ENCODE results near the gene ACBD7.
A peak's percentile ranks its signal among the peaks of the same experiment; 100 is the strongest.

The ACBD7 gene

DNA sequence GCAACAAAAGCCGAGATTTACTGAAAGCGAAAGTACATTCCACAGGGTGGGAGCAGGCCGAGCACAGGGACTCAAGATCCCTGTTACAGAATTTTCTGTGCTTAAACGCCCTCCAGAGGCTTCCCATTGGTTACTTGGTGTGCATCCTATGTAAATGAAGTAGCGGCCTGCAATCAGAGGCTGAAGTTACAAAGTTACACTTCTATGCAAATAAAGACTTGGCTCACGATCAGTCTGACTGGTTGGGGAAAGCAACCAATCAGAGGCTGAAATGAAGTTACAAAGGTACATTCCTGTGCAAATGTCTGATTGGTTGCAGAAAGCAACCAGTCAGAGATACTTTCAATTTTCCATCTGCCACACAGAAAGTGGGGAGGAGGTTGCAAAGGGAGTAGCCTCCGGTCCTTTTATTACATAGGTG, 4.1 kb downstream of the ACBD7 start:
- no peak for DNase-seq

DNA sequence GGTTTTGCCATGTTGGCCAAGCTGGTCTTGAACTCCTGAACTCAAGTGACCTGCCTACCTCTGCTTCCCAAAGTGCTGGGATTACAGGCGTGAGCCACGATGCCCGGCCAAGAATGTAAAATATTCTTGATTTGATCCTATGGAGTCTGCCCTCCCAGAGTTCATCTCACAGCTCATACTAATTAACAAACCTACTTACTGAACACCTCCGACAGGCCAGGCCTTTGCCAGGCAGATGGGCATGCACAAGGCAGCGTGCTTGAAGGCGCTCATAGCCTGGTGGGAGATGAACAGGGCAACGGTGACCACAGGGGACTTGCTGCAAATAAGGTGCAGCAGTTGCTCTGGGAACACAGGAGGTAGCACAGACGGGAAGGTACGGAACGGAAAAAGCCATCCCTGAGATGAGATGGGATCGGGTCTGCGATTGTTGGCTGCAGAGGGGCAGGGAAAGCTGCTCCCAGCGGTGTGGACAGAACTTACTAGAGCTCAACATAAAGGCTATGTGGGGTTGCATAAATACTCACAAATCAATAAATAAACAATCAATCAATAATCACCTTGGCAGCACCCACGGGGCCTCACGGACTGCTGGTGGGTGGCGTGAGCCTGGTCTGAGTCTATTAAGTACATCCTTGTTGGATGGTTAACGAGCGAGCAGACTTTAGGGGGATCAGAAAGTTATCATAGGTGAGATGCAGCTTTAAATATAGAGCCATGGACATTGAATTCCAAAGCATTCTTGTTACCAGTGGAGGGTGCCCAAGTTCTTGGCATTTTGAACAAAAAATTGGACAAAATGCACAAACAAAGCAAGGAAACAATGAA, 4.7 kb downstream of the ACBD7 start:
- no peak for DNase-seq

DNA sequence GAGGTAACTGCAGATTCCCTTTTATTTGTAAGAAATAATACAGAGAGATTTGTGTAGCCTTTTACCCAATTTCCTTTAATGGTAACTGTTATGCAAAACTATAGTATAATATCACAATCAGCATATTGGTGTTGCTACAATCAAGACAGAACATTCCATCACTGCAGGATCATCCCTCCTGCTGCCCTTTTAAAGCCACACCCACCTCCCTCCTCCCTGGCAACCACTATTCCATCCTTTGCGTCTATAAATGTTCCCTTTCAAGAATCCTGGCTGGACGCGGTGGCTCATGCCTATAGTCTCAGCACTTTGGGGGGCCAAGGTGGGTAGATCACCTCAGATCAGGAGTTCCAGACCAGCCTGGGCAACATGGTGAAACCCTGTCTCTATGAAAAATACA, 13.2 kb downstream of the ACBD7 start:
- DNase-seq: no peak

DNA sequence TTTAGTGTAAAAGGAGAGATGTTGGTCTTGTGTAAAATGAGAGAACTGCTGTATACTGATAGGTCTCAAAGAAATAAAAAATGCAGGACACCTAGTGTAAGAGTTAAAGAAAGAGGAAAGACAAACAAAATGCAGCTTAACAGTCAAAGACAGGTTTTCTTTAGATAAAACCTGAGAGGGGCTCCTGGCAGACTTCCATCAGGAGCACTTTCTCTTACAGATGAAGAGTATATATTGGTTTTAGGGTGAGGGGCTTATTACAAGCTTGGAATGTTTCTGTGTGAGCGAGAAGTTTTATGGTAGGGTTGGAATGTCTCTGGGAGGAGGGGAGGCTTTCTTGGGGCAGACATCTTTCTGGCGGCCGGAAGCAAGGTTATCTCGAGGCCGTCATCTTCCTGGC, 16.2 kb downstream of the ACBD7 start:
- DNase-seq: no peak

DNA sequence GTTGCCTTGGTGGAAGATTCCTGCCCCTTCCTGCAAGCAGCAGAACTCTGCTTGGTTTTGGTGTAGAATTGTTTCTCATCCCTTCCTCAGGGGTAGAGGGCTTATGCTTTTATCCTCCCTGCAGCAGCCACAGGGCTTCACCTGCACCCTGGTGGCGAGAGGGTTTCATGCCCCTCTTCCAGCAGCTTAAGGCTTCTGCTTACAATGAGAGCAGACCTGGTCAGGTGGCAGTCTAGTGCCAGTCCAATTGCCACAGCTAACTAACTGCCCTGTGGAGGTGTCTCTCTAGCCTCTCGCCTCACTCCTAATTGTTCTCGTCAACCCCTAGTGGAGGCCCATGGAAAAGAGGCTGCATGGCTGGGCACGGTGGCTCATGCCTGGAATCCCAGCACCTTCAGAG, 19.3 kb downstream of the ACBD7 start:
- DNase-seq: no peak

DNA sequence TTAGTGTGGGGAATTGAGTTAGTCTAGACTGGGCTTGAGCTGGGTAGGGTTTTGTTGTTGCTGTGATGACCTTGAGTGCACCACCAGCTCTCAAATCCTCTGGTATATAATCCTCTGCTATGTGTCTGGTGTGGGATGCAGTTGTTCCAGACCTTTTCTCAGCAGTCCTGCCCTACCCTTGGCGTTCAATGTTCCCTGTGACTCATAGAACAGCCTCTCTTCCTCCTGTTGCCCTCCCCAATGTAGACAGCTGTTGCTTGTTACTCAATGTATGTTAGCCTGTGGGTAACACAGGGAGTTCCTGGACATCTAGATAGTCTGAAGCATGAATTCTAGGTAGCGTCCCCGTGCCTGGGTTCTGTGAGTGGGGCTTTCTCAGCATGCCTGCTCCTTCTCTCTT, 19.8 kb downstream of the ACBD7 start:
- no peak for DNase-seq

DNA sequence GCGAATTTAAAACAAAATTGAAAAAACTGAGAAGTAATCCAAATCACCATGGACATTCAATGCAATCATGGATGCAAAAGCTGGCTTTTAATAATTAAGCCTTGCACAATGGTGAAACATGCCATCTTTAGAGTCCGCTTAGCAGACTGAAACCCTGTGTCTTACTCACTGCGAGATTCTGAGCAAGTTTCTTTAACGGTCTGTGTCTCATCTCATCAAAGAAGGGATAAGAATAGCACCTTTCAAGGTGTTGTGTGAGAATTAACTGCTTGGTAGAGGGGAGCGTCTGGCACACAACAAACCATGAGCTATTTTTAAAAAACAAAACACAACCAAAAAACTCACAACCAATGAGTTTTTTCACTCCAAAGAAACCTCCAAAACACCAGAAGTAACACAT, 21.4 kb downstream of the ACBD7 start:
- no peak for DNase-seq

DNA sequence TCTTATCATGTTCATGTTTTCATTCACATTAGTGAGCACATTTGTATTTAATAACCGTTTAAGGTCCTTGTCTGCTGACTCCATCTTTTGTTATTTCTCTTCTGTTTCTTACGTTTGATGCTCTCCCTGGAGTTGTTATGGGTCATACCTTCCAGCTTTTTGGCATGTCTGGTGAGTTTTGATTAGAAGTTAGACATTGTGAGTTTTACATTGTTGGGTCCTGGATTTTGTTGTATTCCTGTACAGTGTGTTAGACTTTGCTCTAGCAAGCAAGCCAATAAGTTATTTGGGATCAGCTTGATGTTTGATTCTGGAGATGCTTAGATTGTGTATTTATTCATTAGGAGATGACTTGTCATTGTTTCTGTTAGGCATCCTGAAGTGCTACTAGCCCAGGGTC, 27.9 kb downstream of the ACBD7 start:
- DNase-seq: no peak

DNA sequence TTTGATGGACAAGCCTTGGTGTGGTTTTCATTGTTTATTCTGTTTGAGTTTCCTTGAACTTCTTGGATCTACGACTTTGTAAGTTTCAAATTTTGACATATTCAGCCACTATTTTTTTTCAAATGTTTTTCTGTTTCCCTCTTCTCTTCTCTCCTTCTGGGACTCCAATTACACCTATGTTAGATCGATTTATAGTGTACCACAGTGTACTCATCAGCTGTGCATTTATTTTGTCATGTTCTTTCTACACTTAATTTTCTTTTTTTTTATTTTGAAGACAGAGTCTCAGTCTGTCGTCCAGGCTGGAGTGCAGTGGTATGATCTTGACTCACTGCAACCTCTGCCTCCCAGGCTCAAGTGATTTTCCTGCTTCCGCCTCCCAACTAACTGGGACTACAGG, 28.7 kb downstream of the ACBD7 start:
- no peak for DNase-seq

DNA sequence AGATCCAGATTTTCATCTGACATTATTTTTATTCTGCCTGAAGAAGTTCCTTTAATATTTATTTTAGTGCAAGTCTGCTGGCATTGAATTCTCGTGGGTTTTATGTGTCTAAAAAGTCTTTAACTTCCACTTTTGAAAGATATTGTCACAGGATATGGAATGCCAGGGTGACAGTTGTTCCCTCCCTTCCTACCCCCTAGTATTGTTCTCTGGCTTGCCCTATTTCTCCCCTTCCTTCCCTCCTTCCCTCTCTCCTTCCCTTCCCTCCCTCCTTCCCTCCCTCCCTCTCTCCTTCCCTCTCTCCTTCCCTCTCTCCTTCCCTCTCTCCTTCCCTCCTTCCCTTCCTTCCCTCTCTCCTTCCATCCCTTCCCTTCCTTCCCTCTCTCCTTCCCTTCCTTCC, 29.9 kb downstream of the ACBD7 start:
- DNase-seq: no peak

DNA sequence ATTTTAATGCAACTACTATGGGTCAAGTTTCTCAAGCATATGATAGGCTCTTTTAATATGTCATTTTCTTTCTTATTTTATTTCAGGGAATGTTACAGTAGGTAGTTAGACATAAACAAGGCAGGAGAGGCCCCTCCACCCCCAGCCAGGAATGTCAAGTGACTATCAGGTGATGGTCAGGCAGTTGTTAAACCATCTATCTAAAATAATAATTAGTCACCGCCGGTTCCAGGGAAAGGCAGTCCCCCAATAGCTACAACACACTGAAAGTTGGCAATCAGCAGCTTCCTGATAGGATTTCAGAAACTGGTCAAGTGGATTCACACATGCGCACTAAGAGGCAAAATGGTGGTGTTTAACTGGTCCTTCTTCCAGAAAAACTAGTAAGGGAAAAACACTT, 35.5 kb downstream of the ACBD7 start:
- no peak for DNase-seq

DNA sequence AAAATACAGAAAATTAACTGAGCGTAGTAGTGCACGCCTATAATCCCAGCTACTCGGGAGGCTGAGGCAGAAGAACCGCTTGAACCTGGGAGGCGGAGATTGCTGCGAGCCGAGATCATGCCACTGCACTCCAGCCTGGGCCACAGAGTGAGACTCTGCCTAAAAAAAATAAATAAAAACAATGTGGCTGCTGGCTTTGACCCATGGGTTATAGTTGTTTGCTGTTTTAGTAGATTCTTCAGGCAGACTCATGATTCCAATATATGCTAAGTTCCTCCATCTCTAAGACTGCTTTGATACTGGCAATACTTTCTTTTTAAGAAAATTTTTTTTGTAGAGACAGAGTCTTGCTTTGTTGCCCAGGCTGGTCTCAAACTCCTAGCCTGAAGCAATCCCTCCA, 36.5 kb downstream of the ACBD7 start:
- DNase-seq: no peak

DNA sequence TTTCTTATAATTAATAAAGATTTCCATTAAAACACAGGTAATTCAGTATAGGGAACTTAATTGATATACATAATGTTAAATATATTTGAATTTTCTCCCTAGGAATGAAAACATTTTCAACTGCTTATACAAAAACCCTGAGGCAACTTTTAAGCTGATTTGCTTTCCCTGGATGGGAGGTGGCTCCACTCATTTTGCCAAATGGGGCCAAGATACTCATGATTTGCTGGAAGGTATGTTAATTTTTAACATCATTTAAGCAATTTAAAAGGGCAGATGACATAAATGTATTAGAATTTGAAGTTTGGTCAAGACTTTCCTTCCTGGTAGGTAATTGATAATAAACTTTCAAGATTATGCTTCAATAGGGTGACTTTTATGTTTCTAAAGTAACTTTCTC, 39.0 kb downstream of the ACBD7 start:
- DNase-seq: no peak

DNA sequence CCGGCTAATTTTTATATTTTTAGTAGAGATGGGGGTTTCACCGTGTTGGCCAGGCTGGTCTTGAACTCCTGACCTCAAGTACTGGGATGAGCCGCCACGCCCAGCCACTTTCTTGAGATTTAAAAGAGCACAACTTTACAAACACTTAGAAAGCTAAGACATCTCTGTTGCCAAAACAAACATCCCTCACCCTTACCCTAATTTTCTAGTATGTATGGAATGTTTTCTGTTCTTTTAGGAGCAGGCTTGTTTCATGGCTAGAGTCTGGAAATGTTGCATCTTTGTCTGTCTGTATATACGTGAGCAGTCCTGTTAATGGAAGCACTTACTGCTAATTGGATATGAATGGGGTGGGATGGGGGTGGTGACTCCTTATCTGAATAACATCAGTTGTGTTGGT, 42.0 kb downstream of the ACBD7 start:
- DNase-seq: no peak

DNA sequence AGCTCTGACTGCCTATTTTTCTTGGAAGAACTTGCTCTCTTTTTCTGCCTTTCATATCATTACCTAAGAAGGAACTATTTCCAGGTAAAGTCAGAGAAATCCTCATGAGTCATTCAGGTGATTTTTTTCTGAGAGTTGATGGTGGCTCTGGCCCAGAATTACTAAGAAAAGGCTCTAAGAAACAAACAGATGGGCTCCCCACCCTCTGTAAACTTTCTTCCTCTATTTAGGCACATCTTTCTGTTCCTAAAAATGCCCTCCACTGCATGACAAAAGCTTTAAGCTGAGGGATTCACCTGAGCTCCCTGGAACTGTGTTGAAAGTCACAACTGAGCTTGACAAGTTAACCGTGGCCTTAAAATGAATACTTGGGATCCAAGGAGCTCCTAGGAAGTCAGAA, 43.2 kb downstream of the ACBD7 start:
- DNase-seq: no peak

DNA sequence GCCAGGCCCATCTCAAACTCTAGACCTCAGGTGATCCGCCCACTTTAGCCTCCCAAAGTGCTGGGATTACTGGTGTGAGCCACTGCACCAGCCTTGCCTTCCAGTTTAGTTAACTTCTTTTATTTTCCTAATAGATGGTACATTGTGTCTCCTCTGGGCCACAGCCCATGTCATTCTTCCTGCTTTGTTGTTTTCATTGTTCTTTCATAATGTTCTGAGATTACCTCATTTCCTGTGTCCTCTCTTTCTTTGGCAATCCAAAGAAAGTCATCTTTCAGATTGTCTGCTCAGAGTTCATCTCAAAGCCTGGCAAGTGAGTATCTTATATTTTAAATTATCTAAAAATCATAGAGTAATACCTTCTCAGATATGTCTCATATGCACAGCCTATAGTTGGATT, 44.9 kb downstream of the ACBD7 start, which contains the start of gene OLAH:
OLAH (plus strand) TSS at position 270 of the 400 bp plus-strand sequence. CDS start 3,346 bp downstream, outside the sequence.
- DNase-seq: no peak

DNA sequence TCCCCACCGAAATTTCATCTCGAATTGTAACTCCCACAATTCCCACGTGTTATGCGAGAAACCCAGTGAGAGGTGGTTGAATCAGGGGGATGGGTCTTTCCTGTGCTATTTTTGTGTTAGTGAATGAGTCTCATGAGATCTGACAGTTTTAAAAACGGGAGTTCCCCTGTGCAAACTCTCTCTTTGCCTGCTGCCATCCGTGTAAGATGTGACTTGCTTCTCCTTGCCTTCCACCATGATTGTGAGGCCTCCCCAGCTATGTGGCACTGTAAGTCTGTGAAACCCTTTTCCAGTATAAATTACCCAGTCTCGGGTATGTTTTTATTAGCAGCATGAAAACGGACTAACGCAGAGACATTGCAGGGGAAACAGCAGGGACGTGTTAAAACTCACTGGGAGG, 50.2 kb downstream of the ACBD7 start:
- no peak for DNase-seq

DNA sequence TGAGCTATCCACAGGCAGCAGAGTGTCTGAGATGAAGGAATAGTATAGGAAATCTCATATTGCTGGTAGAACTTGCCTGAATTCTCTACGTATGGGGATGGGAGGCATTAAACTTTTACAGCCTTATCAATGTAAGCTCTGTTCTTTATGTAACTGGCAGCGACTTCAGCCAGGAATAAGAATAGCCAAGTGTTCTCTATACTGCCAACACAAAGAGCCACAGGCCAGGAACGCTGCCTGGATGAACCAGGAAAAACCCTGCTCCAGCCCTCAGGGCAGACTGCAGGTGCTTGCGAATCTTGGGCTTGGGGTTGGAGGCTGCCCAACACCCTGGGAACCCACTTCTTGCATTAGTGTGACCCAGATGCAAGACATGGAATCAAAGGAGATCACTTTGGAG, 50.9 kb downstream of the ACBD7 start:
- no peak for DNase-seq

DNA sequence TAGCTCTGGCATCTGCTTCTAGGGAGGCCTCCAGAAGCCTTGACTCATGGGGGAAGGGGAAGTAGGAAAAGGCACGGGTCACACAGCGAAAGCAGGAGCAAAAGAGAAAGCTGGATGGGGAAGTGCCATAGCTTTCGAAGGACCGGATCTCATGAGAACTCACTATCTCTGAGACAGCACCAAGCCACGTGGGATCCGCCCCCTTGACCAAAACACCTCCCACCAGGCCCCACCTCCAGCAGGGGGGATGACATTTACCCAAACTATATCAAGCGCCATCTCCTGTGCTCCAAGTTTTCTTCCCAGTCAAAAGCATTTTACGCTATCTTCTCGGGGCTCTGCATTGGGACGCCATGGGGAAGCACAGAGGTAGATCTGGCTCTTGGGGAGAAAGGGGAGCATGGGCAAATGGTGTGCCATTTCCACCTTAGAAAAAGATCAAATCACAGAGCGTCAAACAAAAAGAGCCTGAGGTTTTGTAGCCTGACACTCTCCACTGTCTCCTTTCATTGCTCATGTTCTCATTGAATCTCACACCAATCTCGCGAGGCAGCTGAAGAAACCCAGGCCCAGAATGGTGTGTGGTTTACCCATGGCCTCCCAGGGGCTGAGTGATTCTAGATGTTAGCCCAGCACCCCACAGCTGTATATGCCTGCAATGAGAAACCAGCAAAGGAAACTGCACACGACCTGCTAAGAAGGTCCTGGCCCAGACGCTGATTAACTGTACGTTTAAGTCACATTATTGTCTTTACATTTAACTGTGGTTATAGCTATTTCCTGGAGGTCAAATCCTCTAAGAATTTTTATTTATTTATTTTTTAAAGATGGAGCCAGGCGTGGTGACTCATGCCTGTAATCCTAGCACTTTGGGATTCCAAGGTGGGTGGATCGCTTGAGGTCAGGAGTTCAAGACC, 52.9 kb downstream of the ACBD7 start:
- peak; percentile 16 for DNase-seq

DNA sequence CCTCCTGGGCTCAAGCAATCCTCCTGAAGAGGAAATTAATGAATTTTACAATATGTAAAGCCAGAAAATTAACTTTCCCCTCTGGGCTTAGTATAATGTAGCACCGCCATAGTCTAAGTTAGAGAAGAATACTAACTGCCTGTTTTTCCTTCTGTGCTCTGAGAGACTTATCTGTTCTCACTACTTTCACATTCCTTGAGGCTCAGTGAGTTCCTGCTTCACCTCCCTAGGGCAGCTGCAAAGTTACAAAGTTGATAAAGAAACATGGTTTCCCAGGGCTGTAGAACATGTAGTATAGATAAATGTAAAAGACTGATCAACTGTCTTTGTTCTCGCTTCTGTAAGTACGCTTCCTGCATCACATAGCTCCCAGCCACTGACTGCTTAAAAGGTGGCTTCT, 60.8 kb downstream of the ACBD7 start:
- DNase-seq: peak; percentile 4

All from hematopoietic multipotent progenitor cell treated with erythropoietin and hydrocortisone succinate and interleukin-3 and kit ligand, for 8 days (in vitro differentiated cells).